T-helper 1 cell treated with Interleukin-12 subunit alpha and Interleukin-12 subunit beta and Interleukin-4 antibody, amounts not matched to agents 30 ng/mL and 1 ng/mL, for 36 hours (primary cell): ENCODE data around the gene IFI30. TPM values are rescaled to one million over a fixed set of nuclear protein-coding genes. Genes with fewer than 3 reads are reported as not detected.
"Not testable (repeated sequence)": the region's sequence is repeated elsewhere in the genome, so short reads cannot be mapped to it uniquely, and the experiment has no call there.

ENCODE experiments used
- intact Hi-C: fragments of 100-400 bp; cut with micrococcal nuclease; formaldehyde crosslinking; loops from one replicate; pipeline ENCODE4 v1.15.1; 2024
- total RNA-seq: library from RNA; stranded (reverse); gene quantifications from 2 replicates; pipeline ENCODE4 v1.2.3, GENCODE V29; 2022

Gene IFI30
- total RNA-seq, 1 donor from 2014 or later = 143 TPM

DNA sequence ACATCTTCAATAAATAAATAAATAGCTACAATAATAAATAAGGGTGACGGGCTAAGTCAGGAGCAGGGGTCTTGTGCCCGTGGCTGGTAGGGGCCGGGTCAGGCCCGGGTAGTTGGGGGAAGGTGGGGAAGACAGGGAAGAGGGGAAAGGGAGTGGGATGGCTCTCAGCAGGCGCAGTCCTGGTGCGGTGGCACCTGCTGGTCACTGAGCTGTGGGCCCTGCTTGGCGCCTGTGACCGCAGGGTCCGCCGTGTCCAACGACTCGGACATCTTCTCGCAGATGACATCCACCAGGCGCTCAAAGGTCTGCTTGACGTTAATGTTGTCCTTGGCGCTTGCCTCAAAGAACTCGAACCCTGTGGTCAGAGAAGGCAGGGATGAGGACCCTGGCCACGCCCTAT, 23.7 kb downstream of the IFI30 start:
- intact Hi-C loops = no loop called here

DNA sequence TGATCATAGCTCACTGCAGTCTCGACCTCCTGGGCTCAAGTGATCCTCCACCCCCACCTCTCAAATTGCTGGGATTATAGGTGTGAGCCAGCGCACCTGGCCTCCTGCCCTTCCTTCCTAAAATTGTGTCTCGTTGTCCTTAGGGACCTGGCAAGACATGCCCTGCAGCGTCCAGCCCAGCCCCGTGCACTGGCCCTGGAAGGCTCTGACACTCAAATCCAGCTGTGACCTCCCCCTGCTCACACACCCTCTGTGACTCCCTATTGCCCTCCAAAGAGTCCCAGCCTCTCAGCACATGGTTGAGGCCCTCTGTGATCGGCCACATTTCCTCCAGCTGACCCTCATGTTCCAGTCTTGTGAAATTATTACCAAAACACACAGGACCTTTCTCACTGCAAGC, 24.3 kb downstream of the IFI30 start:
- intact Hi-C loops = no loop called here

DNA sequence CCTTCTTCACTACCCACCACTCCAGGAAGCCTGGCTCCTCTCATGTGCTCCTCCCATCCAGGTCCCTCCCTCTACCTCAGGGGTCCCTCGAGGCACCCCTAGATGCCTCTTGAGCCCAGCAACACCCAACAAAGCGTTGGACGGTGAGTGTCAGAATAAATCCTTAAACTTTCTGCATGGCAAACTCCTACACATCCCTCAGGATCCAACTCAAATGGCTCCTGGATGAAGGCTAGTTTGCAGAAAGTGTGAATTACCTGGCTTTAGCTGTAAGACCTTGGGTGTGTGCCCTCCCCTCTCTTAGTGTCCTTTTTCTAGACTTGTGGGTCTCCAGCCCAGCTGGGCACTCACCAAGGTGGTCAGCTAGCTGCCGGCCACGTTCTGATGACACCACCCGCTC, 24.8 kb downstream of the IFI30 start:
- intact Hi-C loops = no loop called here

DNA sequence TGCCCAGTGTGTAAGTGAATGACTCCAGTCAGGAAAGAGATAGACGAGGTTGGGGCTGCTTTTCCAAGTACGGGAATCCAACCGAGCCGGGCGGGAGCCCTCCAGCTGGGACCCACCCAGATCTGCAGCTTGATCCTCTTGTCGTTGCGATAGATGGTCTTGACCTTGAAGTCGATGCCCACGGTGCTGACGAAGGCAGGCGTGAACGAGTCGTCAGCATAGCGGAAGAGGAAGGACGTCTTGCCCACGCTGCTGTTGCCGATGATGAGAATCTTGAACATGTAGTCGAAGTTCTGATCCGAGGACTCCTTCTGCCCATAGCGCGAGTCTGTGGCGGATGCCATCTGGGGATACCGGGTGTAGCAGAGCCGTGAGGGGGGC, 28.8 kb downstream of the IFI30 start:
- intact Hi-C loops = no loop called here

DNA sequence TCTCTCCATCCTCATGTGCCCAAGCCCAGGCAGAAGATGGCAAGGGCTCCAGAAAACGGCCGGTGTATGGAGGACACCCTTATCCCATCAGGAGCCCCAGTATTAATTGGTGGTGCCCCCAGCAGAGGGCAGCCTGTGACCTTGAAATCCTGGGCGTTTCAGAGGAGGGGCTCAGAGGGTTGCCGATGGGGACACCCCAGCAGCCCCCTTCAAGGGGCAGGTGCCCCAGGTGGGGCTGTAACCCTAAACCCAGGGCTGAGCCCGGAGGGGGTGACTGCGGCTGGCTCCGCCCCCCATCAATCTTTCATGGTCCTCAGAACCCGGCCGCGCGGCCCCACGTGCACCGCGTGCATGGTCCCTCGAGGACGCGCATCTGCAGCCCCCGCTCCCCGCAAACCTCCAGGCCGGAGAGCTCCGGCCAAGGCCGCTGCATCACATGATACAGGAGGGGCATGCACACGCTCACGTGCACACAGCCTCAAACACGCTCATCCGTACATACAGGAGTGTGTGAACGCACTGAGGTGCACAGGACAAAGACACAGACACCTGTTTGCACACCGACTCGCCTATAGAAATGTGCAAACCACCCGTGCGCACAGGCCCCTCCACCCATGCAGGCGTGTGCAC, 29.3 kb downstream of the IFI30 start:
- intact Hi-C loops = no loop called here

DNA sequence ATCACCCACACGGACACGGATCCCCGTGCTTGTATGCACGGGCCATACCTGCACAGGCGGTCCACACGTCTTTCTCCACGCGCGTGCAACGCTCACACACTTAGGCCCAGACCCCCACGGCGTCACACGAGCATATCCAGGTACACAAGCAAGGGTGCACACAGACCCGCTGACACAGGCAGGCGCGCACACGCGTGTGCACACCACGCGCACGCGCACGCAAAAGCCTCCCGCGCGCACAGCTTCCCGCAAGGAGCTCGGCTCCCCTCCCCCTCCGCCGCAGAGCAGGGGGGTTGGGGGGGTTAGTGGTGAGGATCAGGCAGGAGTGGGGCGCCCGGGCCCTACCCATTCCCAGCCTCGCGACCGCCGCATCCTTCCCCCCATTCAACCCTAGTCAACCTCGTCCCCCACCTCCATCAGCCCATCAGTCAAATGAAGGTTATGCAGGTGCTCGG, 29.8 kb downstream of the IFI30 start:
- intact Hi-C loops = no loop called here

DNA sequence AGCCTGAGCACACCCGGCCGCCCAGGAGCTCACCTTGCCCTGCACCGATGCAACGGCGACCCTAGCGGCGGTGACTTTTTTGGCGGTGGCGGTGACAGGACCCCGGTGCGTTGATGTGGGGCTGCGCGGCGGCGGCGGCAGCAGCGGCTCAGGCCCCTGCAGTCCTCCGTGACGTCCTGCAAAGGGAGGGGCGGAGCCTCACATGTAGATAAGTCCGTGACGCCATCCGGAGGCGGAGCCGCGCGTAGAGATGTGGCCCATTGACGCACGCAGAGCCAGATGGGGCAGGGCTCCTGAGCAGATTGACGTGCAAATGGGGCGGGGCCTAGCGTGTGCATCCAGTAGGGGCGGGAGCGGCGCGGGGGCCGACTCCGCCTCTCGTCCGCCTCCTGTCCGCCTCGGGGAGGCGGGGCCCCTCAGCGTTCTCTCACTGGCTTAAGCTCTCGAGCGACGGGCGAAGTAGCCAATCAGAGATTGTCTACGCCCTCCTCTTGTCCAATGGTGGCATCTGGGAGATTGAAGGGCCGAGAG, 30.3 kb downstream of the IFI30 start, which contains the start of gene RAB3A:
Gene RAB3A (minus strand): TSS at position 180 of the 531 bp plus-strand sequence. CDS start 1,302 bp downstream, outside the sequence.
- intact Hi-C loops = loop anchor here (1.0 to 2.0 kb wide), 13 partner anchors 11 to 432 kb away; partner anchors contain the start of genes ELL, IFI30, LSM4 and MPV17L2

DNA sequence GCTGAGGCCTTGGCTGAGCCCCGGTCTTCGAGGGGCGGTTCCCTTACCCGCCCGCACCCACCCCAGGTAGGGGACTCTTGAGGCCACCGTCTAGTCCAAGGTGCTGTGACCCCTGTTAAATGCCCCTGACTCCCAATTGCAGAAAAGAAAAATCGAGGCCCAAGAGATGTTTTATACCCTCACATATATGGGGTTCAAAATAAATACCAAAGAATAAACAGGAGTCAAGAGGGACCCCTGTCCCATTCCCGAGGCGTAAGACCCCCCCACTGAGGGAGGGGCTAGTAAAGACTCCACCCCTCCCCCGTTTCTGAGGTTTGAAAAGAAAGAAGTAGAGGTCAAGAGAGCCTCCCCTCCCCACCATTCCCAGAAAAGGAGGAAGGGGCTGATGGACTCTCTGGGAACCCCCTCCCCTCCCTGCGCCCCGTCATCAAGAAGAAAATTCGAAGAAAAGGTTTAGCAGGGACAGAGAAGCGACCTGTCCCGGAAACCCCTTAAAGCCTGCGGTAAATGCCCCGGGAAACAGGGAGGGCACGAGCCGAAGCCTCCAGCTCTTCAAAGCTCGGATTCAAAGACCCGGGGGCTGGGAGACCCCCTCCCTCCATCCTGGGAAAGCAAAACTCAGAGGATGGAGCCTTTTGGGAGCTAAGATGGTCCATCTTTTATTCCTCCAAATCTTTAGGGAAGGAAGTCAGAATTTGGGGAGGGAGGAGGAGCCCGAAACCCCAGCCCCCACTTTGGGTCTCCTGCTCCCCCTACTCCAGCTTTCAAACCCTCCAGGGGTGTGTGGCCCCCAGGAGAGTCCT, 31.0 kb downstream of the IFI30 start:
- intact Hi-C loops = loop anchor here (1.0 to 2.0 kb wide), 13 partner anchors 11 to 432 kb away; partner anchors contain the start of genes ELL, IFI30, LSM4 and MPV17L2

DNA sequence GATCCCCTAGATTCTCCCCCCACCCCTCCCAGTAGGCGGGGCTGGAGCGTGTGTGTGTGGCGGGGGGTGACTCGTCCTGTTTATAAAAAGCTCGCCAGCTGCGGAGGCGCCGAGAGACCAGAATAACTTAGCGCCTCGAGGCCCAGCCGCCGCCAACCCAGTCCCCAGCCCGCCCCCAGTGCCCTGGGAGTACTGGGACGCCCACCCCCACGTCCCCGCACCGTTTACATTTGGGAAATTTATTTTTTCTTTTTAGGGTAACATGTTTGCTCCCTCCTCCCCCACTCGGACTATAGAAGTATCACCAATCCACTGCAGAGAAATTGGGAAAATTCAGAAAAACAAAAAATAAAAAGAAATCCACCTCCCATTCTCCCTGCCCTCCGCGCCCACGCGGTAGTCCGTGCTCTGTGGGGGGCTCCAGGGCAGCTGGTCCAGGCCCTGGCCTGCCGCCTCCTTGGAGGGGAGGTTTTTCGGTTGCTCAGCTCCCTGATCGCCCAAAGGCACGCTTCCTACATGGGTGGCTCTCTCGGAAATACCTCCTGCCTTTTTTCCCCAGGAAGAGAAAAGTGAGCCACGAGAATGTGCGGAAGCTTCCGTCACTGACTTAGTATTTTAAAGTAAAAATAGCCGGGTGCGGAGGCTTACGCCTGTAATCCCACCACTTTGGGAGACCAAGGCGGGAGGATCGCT, 31.7 kb downstream of the IFI30 start:
- intact Hi-C loops = loop anchor here (2.0 kb wide), 2 partner anchors 73 to 213 kb away; partner anchors contain the start of gene SSBP4

DNA sequence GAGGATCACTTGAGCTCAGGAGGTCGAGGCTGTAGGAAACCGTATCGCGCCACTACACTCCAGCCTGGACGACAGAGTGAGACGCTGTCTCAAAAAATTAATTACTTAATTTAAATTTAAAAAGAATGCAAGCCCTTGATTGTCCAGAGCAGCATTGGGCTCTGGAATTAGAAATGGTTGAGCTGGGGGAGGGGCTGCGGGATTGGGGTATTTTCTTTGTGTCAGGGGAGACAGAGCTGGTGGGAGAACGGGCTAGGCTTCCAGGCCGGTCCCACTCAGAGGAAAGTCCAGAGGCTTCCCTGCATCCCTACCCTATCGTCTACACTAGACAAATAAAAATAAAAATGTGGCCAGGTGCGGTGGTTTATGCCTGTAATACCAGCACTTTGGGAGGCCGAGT, 32.4 kb downstream of the IFI30 start:
- intact Hi-C loops = no loop called here

DNA sequence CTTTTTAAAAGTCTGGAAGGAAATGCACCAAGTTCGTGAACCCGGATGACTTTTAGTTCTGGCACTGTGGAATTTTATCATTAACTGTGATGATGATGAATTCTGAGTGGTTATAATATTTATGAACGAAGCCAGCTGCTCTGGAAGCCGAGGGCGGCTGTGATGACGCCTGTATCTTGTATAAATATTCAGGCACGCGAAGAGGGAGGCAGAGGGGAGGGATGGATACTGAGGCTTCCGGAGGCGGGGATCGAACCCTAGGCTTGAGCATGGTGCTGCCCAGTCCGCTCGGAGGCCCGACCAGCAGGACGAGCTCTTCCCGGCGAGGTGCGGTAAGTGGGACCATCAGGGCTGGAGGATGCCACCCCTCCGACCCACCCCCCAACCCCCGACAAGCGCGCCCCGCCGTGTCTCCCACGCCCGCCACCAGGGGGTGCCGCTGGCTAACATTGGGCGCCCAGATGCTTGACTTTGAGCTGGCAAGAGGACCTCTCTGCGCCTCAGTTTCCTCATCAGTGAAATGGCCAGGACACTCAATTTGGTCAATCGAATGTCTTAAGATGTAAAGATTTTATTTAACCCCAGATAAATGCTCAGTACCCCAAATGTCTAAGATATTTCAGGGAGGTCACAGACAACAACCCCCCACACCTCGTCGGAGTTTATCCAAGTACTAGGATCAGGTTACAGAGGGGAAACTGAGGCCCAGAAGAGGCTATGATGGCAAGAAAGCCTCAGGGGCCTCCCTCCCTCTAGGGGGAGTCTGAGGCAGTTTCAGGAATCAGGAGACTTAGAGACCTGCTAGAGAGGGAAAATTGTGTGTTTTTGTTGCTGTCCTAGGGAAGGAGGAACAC, 34.7 kb downstream of the IFI30 start:
- intact Hi-C loops = loop anchor here (1.0 kb wide), 2 partner anchors 43 to 120 kb away; no protein-coding TSS in a partner anchor

DNA sequence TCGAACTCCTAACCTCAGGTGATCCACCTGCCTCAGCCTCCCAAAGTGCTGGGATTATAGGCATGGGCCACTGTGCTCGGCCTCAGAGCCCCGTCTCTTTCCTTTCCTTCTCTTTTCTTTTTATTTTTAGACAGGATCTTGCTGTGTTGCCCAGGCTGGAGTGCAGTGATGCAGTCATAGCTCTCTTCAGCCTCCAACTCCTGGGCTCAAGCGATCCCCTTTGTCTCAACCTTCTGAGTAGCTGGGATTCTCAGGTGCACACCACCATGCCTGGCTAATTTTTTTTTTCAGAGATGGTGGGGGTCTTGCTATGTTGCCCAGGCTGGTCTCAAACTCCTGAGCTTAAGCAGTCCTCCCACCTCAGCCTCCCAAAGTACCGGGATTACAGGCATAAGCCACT, 36.3 kb downstream of the IFI30 start:
- intact Hi-C loops = not testable (repeated sequence)

DNA sequence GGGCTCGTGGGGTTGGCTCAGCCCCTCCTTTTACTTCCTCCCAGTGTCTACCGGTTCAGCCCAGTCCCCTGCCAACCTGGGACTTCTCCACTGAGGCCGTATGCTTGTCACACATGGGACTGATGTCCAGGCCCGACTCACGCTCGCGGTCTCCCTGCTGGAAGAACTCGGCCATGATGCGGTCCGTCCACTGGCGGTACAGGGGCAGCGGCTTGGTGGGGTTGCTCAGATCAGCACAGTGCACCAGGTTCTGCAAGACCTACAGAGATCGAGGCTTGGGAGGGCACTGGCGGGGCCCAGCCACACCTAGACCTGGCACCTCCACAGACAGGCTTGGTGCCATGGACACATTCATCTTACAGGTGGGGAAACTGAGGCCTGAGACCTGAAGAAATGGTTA, 38.1 kb downstream of the IFI30 start:
- intact Hi-C loops = no loop called here

DNA sequence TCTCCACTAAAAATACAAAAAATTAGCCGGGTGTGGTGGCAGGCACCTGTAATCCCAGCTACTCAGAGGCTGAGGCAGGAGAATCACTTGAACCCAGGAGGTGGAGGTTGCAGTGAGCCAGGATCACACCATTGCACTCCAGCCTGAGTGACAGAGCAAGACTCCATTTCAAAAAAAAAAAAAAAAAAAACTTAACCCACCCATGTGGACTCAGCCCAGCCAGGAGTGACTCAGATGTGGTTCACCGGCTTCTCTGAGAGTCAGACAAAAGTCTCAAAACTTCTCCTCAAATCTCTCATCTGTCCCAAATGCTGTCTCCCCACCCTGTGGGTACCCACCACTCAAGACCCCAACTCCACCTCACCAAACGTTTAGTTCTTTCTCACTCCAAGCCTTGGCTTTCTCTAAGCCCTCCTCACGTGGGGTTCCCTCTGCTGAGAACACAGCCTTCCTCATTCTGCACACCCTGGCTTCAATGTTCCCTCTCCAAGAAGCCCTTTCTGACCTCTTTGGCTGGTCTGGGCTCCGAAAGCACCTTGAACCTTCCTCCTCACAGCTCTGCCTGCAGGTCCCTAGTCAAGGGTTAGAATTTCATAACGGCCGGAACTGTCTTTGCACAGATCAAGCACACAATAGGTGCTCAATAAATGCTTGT, 41.3 kb downstream of the IFI30 start:
- intact Hi-C loops = no loop called here

DNA sequence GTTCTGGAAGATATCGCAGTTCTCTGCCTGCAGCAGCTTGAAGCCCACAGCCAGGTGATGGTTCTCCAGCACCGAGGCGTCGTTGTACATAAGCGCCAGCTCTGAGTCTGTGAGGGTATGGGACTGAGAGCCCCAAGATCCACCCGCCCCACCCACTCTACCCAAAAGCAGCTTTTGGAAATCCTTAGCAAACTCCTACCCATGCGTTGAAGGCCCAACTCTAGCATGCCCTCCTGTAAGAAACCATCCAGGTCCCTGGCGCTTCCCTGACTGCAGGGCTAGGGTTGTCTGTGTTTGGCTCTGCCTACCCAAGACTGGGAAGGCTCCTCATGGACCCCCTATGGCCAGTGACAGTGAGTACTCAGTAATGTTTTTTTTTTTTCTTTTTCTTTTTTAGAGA, 43.2 kb downstream of the IFI30 start:
- intact Hi-C loops = no loop called here

DNA sequence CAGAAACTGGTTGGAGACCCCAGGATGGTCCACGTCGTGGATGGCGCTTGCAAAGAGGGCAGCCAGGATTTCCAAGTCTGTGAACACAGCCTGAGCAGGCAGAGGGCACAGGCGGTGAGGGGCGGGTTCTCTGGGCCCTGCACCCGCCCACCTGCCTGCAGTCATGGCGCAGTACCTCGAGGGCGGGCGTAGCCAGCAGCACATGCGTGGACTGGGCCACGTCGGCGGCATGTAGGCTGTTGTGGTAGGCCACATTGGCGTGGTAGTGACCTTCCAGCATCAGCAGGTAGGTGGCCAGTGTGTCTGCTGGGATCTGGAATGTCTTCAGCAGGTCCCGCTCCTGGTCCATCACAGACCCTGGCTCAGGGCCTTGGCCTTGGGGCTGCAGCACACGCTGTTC, 44.5 kb downstream of the IFI30 start:
- intact Hi-C loops = no loop called here

DNA sequence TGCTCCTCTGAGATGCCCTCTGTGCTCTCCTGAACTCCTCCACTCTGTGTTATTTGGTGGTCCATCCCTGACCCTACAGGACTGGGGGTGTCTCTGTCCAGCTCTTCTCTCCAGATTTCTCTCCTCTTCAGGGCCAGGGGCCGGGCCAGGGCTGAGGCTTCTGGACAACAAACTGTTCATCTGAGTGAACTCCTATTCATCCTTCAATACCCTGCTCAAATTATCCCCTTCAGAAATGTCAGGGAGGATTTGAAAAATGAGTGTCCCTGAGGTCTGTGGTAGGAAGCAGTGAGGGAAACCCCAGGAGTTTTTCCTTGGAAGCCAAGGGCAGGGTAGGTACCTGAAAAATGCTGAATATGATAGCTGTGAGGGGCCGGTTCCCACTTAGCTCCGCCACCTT, 45.0 kb downstream of the IFI30 start:
- intact Hi-C loops = no loop called here

DNA sequence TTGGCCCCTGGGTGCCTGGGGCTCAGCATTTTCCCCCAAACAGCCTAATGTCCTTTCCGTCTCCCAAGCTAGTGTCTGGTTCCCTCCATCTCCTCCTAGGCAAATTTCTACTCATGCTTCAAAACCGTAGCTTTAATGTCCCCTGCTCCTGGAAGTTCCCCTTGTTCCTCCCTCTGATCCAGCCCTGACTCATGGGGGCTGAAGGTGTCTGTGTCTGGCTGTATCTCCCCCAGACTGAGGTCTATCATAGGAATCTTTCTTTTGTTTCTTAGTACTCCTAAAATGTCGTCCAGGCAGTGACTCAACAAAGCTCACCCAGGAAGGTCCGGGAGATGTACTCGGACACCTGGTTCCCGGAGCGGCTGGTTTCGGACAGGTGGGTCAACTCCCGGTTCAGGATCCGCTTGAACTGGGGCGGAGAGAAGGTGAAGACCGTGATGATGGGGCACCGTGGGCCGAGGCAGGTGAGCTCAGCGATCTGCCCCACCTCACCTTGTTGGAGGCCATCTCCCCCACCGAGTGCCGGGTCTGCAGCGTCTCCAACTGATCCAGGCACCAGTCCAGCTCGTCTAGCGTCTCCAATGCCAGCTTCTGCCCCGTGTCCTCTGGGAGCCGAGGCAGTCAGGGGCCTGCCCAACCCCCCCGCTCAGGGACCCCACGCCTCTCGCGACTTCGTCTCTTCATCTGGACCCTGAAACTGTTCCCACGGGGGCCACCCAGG, 46.5 kb downstream of the IFI30 start:
- intact Hi-C loops = no loop called here

DNA sequence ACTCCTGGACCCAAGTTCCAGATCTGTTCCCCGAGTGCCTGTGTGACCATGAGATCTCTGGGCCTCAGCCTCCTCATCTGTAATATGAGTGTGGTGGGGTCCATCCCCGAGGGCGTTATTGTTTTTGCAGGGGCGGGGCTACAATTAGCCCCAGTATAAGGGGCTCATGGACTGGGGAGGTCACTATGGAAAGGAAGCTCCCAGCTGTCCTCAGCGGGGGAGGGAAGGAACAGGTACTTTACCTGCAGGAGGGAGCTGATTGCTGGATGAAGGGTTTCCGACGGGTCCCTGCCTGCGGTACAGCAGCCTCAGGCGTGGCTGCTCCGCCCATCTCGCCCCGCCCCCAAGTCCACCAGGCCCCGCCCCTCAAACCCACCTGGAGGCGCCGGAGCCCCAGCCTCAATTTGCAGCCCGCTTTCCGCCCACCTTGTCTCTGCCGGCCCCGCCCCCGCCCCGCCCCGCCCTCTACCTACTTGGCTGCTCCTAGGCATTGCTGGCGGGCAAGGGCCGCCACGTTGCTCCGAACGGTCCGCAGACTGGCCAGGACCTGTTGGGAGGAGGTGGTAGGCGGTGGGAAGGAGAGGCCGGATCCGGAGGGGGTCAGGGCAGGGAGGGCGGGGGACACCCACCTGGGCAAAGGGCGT, 47.1 kb downstream of the IFI30 start:
- intact Hi-C loops = no loop called here
